Colonic mucosa (tissue), 4 donors: ENCODE measurements around the gene NEMF. TPM values are rescaled to one million over a fixed set of nuclear protein-coding genes. Genes with fewer than 3 reads are reported as not detected.

Experiments
- DNase-seq: peaks from one replicate; pipeline ENCODE4 v3.0.0-alpha.2; 2020
- H3K27ac ChIP-seq: fragments of 200-600 bp; one replicate; pipeline ENCODE4 v1.8.0; 2021
- H3K27me3 ChIP-seq: fragments of 200-600 bp; one replicate; pipeline ENCODE4 v1.8.0; 2021
- H3K36me3 ChIP-seq: fragments of 200-600 bp; one replicate; pipeline ENCODE4 v1.8.0; 2021
- H3K4me1 ChIP-seq: fragments of 200-600 bp; one replicate; pipeline ENCODE4 v1.8.0; 2021; ENCODE audit warnings: mild to moderate bottlenecking
- H3K4me3 ChIP-seq: fragments of 200-600 bp; one replicate; pipeline ENCODE4 v1.8.0; 2021
- H3K9ac ChIP-seq, 2 donors: one replicate each; pipeline ENCODE4 v1.7.0; 2013; ENCODE audit warnings: control low read depth in 2 of 2, low read depth in 2 of 2, low read length in 2 of 2
- H3K9me3 ChIP-seq: fragments of 200-600 bp; one replicate; pipeline ENCODE4 v1.8.0; 2021
- intact Hi-C: fragments of 100-400 bp; cut with DNase I; formaldehyde crosslinking; loops from one replicate; pipeline ENCODE4 v1.14.1; 2022
- total RNA-seq, 2 donors: library from RNA; stranded (reverse); fragmentation: NEBNext Ultra II Directional in 1 of 2; extraction: Animal tissue kit (Norgen Biotek cat#: 25700) in 1 of 2; gene quantifications; one replicate each; pipeline ENCODE4 v1.2.1, GENCODE V29; 2021
- TF ChIP-seq, protein P1 (sequence below): fragments of 200-600 bp; IDR thresholded peaks from one replicate; pipeline ENCODE4 v1.8.0; 2022; ENCODE audit warnings: antibody characterized with exemption, mild to moderate bottlenecking
- donor health status: healthy.
- donor health status: DM: no; HTN: no; CAD: no.
- donor health status: DM: no; HTN: no; CAD: no.

NEMF gene
- total RNA-seq, 2 donors from 2014 or later: 52.8 to 56.7 TPM

DNA sequence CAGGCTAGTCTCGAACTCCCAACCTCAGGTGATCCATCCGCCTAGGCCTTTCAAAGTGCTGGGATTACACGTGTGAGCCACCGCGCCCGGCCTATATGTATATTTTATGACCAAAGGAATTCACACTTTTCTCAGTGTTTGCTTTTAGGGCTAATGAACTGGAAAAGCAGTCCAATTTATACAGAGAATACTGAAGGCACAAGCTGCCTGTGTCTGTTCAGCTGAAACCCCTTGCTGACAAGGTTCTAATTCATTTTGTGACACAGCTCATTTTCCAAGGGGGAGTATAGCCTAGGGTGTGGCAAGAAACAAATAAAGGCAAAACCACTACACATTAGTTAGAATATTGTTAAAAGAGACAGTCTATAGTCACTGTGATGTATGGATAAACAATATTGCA lies 18.3 kb upstream of the NEMF start:
- H3K9ac ChIP-seq: no peak overlapping the region
- no peaks in the 10 kb centered on the region for H3K9me3 ChIP-seq
- TF ChIP-seq, protein P1, sequence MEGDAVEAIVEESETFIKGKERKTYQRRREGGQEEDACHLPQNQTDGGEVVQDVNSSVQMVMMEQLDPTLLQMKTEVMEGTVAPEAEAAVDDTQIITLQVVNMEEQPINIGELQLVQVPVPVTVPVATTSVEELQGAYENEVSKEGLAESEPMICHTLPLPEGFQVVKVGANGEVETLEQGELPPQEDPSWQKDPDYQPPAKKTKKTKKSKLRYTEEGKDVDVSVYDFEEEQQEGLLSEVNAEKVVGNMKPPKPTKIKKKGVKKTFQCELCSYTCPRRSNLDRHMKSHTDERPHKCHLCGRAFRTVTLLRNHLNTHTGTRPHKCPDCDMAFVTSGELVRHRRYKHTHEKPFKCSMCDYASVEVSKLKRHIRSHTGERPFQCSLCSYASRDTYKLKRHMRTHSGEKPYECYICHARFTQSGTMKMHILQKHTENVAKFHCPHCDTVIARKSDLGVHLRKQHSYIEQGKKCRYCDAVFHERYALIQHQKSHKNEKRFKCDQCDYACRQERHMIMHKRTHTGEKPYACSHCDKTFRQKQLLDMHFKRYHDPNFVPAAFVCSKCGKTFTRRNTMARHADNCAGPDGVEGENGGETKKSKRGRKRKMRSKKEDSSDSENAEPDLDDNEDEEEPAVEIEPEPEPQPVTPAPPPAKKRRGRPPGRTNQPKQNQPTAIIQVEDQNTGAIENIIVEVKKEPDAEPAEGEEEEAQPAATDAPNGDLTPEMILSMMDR: no peak
- H3K4me1 ChIP-seq: peaks cover 4% of the 10 kb centered on the region
- H3K27me3 ChIP-seq: no peaks in the 10 kb centered on the region
- intact Hi-C loops: no loop called here
- H3K27ac ChIP-seq: no peak overlapping the region
- no peak overlapping the region for H3K4me3 ChIP-seq
- H3K36me3 ChIP-seq: no peaks in the 10 kb centered on the region
- no peak for DNase-seq

DNA sequence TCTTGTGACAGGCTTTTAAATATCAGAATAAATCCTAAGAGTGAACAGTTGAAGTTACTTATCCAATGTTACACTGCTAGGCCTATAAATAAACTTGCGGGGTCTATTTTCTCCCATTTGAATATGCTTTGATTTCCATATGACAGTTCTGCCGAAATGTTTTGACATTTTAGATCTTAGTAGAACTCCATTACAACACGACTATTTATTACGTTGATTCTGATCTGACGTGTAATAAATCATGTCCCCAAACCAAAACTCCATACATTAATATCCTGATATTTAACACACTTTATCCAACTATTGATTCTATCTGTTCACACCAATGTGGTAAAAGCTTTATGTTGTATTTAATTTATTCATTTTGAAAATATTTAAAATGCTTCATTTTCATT lies 16.1 kb upstream of the NEMF start:
- intact Hi-C loops: loop anchor here (5.0 to 10.0 kb wide), 2 partner anchors 106 to 174 kb away; no protein-coding TSS in a partner anchor
- TF ChIP-seq, protein P1: no peak
- no peaks in the 10 kb centered on the region for H3K36me3 ChIP-seq
- peak overlapping the region; percentile 77 for H3K27ac ChIP-seq
- peak overlapping the region; percentile 16 for H3K4me3 ChIP-seq
- no peaks in the 10 kb centered on the region for H3K9me3 ChIP-seq
- H3K27me3 ChIP-seq: no peaks in the 10 kb centered on the region
- H3K4me1 ChIP-seq: peaks cover 4% of the 10 kb centered on the region
- H3K9ac ChIP-seq: peak overlapping the region; percentile 72 to 90
- DNase-seq: no peak

DNA sequence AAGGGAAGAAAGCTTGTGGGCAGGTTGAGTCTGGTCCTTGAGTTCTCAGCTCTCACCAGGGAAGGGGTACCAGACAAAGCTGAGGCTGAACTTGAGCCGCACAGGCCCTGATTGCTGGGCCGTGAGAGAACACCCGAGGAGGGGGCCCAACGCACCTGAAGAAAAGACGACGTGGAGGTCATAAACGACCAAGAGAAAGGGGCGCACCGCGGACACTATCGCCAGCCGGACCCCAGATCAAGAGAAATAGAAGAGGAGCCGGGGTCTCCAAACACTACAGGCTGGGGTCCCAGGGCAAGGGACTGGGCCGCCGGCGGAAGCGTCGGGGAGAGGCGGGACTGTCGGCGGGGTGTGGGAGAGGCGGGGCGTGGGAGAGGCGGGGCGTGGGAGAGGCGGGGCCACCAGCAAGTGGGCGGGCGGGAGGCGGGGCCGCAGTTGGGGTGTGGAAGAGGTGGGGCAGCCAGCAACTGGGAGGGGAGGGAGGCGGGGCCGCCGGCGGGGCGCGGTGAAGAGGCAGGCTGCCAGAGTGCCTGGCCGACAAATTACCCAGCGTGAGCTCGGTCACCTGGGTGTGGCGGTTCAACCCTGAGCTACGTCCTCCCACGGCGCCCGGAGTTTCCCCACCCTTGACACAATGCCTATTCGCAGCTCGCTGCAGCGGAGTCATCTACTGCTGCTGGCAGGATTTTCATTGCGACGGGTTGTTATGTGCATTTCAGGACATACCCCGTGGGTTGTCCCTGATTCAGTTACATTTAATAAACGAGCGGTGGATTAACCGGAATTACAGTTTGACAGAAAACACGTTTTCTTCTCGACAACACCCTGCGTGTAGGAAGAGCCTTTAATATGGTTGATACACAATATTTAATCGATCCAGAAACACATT lies 15.5 kb upstream of the NEMF start:
- H3K36me3 ChIP-seq: no peaks in the 10 kb centered on the region
- TF ChIP-seq, protein P1: no peak
- peak overlapping the region; percentile 77 for H3K27ac ChIP-seq
- H3K4me1 ChIP-seq: peaks cover 4% of the 10 kb centered on the region
- H3K4me3 ChIP-seq: peak overlapping the region; percentile 40
- peak; percentile 99 for DNase-seq
- H3K9ac ChIP-seq: peak overlapping the region; percentile 81 to 90
- no peaks in the 10 kb centered on the region for H3K9me3 ChIP-seq
- no peaks in the 10 kb centered on the region for H3K27me3 ChIP-seq
- intact Hi-C loops: loop anchor here (5.0 to 10.0 kb wide), 2 partner anchors 107 to 174 kb away; no protein-coding TSS in a partner anchor

DNA sequence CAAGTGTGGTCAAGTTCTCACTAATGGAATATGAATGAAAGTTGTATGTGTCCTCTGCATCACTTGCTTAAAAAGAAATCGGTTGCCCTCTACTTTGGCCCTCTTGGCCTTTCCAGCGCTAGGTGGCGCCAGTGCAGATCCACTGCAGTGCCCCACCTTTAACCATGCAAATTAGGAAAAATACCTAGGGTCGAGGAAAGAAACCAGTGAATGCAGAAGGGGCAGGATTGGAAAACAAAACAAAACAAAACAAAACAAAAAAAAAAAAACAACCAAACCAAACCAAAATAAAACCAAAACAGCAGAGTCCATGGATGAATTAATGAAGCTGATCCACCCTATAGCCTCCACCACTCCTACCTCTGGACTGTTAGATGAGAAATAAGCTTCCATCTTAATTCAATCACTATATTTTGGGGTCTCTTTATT lies 12.9 kb upstream of the NEMF start:
- no peaks in the 10 kb centered on the region for H3K27me3 ChIP-seq
- no peak overlapping the region for H3K4me3 ChIP-seq
- peak overlapping the region in 1 of 2 donors; percentile 21 for H3K9ac ChIP-seq
- no peaks in the 10 kb centered on the region for H3K9me3 ChIP-seq
- H3K27ac ChIP-seq: peak overlapping the region; percentile 25
- H3K4me1 ChIP-seq: peaks cover 4% of the 10 kb centered on the region
- TF ChIP-seq, protein P1: peak; percentile 95
- peak; percentile 91 for DNase-seq
- intact Hi-C loops: loop anchor here (5.0 to 10.0 kb wide), 2 partner anchors 109 to 177 kb away; no protein-coding TSS in a partner anchor
- H3K36me3 ChIP-seq: no peaks in the 10 kb centered on the region

DNA sequence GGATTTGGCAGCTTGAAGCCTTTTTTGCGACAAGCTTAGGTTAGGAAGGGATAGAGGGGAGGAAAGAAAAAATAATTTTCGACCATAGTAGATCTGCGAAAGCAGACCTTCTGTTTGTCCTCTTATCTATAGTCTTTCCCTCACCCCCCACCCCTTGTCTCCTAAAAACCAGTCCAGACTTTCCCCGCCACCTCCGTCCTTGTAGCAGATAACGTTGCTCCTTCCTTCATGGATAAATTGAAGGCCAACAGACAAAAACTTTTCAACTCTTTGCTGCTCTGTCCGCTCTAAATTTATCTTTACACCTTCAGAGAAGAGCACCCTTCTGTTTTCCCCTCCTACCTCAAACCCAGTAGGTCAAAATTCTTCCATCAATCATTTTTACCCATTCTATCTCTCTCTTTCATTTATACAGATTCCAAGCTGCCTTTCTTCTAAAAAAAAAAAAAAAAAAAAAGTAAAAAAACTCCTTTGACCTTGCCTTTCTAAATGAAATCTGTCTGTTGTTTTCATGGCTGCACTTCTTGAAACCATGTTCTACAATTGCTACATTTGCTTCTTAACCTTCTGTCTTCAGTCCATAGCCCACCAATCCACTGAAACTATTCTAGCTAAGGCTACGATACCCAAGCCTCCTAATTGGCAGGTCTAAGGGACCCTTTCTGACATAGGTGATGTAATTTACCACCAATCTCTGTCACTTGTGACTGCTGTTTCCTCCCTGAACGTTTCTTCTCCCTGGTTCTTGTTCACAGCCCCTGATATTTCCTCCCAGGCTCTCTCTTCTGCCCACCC lies 11.1 kb upstream of the NEMF start:
- TF ChIP-seq, protein P1: no peak
- no peaks in the 10 kb centered on the region for H3K27me3 ChIP-seq
- intact Hi-C loops: loop anchor here (10.0 kb wide), 1 partner anchor 111 kb away; no protein-coding TSS in a partner anchor
- H3K4me1 ChIP-seq: peaks cover 4% of the 10 kb centered on the region
- H3K27ac ChIP-seq: peak overlapping the region; percentile 94
- peak overlapping the region; percentile 49 for H3K4me3 ChIP-seq
- peak; percentile 41 for DNase-seq
- no peaks in the 10 kb centered on the region for H3K9me3 ChIP-seq
- peak overlapping the region; percentile 67 to 100 for H3K9ac ChIP-seq
- H3K36me3 ChIP-seq: no peaks in the 10 kb centered on the region
